NOMO-1 treated with DMSO at 0.1 percent for 48 hours (cell line): ENCODE measurements around the gene MYOF.
A peak's percentile ranks its signal among the peaks of the same experiment; 100 is the strongest.
"Not testable (repeated sequence)": the region's sequence is repeated elsewhere in the genome, so short reads cannot be mapped to it uniquely, and the experiment has no call there.

ENCODE experiments used
- DNase-seq: peaks from one replicate; lab custom pipeline; 2025; ENCODE audit not compliant: unreplicated experiment; lab: John Stamatoyannopoulos, UW

Gene MYOF

DNA sequence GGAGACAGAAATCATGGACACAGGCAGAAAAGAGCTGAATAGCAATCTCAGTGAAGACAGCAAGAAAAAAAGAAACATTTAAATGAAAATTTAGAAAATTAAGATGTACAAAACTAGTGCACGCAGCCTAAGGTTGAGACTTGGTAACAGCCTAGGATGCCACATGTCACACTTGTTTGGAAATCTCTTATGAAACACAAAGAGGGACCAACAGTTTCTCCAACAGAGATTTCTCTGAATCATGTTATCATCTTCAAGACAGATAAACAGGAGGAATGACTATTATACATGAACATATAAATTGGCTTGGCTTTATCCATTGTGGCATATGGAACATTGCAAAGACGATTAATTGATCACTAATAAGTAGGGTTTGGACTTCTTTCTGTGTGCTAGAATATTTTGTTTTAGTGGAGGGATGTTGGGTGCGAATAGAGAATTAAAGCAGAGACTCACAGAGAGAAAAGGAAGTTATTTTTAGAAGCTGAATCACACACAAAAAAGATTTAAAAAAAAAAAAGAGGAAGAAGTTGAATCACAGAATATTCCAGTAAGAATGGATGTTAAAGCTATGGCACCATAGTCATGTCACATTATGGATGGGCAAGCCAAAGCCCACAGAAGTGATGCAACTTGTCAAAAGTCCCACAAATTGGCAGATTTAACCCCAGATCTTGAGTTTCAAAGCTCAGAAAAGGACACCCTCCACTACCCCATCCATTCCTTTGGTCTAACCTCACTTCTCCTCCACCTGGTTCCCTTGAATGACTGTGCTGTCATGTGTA lies 91.6 kb downstream of the MYOF start:
- DNase-seq = peak; percentile 81

DNA sequence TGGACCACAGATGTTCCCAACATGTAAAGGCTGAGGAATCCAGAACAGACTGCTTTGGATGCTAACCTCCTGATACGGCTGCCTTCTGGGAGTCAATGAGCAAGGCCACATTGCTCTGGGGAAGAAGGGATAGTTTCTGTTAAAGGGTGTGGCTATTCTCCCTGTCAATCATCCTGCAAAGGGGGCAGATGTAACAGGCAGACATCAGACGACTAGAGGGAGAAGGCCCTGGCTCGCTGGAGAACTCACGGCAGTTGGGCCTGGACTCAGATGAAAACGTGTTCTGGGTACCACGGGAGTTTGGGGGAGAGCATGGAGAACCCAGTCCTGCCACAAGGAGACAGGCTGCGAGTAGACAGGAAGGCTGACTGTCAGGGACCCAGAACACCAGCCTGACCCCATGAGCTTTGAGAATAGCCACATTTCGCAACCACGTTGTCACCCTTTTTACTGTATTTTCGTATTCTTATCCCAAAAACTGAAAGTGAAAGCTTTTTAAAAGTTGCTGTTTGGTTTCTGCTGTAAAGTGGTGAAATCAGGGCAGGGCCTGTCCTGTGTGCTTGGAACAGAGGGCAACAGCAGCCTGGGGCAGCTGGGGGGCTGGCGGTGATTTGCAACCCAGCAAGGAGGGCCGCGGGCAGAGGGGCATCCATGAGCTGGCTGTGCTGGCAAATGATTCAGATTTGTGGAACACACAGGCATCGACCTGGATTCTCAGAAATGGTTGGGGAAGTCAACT lies 95.3 kb downstream of the MYOF start:
- DNase-seq = peak; percentile 93

DNA sequence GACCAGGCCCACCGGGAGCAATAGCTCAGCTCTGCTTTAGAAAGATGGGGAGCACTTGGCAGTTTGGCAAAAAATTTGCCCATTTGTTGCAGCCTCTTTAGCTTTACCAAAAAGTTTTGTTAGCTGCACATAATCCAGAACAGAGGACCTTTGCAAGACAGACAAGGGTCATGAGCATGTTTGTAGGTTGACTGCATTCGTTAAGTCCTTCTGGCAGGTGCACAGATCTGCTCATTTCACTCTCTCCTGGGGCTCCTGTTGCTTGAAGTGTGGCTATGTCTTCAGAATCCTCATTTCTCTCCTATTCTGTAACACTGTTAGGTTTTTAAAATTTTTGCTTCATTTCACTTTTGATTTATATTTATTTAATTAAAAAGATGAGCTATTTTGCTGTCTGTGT lies 96.8 kb downstream of the MYOF start:
- DNase-seq = no peak

DNA sequence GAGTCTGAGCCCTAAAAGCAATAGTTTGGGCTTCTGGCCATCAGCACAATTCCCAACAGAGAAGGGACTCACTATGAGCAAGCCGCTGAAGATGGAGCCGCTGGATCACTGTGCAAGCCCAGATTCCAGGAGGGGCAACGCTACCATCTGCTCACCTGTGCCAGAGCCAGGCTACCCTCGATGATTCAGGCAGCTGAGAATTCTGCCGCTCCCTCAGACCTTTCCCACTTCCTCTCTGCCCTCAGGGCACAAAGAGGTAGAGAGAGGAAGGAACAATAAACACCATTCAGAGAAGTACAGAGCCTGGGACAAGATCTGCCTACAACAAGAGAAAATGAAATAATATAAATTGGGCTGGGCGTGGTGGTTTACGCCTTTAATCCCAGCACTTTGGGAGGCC lies 98.1 kb downstream of the MYOF start:
- no peak for DNase-seq

DNA sequence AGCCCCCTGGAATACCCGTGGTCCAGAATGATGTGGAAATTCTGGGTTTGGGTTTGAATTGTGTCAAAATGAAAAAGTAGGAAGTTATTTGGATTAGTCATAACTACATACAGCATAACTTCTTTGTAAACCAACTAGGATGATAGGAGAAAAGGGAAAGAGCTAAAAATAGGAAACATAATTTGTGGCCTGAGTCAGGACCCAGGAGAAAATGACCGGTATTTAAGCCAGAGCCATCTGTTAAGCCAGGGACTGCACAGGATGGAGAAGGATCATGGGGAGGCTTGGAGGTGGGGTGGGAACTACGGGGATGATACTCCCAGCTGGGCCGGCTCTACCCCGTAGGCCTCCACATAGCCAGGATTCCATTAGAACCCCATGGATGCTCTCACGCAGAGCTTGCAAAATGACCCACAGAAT lies 98.6 kb downstream of the MYOF start:
- no peak for DNase-seq

DNA sequence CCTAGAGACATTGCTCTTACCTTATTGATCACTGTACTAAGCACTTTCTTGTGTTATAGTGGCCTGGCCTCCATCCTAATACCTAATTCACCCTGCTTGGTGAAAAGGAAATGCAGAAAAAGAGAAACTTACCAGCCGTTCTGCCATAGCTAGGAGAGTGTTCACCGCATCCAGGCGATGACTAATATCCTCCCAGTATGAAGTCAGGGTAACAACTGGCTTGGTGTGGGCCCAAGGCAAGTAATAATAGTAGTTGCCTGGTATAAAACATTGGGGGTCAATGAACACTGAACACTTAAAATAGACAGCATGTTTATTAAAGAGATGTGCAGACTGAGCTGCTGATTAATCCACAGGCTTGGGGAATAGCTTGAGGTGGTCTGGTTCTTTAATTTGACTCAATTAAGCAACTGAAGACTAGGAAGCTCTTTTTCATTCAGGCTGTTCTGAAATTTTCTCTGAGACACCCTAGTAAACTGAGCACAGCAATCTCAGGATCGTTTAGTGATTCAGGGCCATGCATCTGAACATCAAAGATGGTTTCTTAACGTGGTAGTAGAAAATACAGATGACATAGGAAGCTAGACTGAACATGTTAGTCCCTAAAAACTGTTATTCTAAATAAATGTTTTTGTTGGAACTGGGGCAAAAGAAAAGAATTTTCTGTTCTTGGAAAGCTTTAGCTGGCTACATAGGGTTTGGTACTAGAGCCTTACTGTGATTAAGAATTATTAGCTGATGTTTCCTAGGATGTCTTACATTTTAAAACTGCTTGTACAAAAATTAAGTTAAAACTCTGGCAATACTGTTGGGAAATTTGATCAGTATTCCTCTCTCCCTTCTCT lies 102.2 kb downstream of the MYOF start:
- DNase-seq = no peak

DNA sequence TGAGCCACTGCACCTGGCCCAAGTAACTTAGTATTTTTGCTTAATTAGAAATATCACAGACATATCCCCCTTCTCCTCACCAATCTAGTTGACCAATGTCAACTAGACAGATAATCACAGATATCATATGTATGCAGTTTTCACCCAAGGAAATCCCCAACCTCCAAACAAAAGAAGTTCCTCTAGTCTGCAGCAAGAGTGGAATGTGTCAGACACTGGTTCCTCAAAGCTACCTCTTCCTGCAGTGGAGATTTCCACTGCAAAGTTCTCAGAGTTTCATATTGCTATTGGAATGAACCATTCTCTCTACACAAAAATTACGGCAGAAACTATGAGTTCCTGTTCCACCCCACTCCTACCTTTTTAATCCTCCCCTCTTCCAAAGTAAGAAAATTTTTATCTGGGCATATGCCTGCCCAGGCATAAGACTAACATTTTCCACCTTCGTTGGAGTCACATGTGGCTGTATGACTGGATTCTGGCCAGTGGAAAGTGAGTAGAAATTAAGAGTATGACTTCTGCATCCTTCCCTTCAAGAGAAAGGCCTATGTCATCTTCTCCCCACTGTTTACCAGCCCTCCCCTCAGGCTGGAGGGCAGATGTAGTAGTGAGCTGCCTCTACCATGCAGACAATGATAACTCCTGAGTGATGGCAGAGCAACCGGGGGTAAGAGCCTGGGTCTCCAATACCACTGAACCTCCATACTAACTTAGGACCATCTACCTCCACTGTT lies 103.0 kb downstream of the MYOF start:
- no peak for DNase-seq

DNA sequence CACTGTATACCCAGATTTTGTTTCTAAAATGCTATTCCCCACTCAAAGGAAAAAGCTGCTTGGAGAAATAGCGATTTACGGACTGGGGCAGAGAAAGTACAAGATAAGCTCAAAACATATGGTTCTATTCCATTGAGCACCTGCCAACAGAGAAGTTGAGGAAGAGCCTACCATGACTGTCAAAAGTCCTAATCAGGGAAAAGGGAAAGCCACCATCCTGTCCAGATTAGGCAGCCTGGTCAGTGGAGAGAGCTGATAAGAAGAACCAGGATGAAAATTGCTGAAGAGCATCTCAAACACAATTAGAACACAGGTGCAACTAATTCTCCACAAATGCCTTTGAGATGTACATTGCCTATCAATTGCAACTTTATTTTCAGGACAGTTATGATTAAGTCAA lies 104.1 kb downstream of the MYOF start:
- DNase-seq = no peak

DNA sequence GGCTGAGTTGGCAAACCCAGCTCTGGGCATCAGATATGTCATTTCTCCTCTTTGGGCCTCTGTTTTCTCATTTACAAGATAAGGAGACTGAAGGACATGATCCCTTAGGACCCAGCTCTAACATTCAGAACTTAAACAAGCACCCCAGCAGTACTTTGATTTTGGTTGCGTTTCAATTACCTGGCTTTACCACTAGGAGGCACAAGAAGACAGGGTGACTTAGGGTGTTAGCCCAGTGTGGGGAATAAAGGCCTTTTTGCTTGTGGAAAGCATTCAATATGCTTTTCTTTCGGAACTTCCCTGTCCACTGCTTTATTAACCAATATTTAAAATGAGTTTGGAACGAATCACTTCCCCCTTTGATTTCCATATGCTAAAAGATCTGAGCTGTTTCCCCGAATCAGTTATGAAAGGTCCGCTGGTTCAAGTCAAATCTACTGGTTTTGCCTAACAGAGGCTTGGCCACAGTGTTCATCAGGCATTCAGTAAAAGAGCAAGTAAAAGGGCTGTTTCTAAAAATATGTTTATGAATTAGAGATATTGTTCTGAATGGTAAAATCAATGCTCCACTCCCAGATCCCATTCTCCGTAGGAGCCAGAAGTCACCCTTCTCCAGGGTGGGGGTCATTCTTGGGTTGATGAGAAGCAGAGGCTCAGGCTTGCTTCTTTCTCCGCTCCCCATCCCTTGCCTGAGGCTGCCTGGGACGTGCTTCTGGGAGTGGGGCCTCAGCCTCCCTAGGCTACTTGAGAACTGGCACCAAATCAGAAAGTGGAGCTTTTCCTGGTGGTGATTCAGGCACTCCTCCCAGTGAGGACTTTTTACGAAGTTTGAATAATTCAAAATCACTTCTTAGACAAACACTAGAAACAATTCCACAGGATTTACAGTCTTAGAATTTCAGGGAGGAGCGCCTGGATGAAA lies 105.5 kb downstream of the MYOF start:
- peak; percentile 72 for DNase-seq

DNA sequence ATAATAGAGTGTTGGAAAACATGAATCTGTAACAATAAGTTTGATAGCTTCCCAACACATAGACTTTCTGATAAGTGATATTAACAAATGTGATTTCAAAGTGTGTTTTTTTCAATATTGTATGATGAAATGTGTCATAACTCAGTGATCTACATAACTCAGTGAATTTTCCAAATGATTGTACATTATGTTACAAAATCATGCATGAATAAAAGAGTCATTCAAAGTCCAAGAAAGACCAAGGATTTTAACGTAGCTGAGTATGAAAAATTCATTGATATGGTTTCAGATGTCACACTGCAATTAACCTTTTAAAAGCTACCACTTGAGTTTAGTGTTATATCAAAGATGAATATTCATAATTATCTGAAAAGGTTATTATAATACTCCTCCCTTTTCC lies 111.2 kb downstream of the MYOF start:
- DNase-seq = no peak

DNA sequence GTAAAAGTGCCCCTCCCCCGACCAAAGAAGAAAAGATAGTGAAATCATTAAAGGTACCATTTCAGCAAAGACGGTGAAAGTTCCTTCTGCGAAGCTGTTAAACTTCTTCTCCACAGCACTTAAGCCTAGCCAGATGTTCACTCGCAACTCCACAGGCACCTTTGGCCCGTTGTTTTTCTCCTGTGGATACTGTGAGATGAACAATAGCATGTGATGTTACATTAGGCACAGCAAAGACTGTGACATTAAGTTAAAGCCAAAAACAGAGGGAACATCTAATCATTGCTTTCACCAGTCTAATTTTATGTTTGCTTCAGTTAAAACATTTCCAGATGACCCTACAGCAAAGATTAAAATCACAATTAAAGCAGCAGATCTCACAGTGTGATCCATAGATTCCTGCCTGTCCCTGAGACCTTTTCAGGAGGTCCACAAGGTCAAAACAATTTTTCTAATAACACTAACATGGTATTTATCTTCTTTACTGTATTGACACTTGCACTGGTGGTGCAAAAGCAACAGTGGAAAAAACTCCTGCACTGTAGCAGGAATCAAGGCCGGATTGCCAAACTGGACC lies 112.5 kb downstream of the MYOF start:
- DNase-seq = no peak

DNA sequence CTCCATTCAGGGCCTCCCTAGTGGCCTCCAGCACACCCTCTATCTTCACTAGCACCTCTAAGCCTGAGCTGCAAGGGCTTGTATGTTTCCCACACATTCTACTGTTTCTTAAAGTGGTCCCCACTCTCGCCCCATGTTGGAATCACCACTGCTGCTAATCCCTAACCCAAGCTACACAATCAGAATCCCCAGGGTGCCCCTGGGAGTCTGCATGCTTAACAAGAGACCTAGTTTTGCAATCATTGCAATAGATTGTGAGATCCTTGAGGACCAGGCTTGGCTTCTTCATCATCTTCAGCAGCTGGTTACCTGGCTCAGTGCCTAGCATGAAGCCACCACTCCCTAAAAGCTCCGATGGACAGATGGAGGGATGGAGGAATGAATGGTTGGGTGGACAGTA lies 113.9 kb downstream of the MYOF start:
- no peak for DNase-seq

DNA sequence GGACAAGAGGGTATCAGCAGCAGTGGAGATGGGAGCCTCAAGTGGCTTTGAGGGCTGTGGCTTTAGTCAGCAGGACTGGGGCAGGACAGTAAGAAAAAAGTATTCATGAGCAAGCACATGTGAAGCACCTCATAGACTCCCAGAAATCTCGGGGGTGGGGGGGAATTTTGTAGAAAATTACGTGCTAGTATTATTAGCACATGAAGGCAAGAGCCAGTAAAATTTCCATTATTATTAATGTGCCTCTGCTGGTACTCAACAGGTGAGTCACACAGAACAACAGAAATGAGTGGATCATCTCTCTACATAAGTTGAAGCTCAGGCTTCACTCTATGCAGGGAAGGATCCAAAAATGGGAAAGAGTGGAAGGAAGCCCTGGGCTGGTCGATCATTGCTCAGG lies 114.5 kb downstream of the MYOF start:
- no peak for DNase-seq

DNA sequence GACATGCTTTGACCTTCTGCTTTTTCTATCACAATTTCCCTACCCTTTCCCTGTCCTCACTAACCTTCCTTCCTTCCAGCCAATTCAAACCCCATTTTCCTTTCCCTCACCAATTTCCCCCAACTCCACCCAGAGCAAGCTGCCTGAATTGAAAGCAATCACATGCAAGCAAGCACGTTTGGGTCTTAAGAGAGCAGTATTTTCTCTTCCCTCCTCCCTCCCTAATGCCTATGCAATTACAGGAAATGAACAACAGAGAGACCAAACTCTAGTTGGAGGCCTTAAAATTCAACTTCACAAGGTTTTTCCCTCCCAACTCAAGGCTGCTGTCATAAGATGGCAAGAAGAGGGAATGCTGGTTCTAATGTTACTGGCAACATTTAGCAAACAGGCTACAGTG lies 117.2 kb downstream of the MYOF start:
- DNase-seq = no peak

DNA sequence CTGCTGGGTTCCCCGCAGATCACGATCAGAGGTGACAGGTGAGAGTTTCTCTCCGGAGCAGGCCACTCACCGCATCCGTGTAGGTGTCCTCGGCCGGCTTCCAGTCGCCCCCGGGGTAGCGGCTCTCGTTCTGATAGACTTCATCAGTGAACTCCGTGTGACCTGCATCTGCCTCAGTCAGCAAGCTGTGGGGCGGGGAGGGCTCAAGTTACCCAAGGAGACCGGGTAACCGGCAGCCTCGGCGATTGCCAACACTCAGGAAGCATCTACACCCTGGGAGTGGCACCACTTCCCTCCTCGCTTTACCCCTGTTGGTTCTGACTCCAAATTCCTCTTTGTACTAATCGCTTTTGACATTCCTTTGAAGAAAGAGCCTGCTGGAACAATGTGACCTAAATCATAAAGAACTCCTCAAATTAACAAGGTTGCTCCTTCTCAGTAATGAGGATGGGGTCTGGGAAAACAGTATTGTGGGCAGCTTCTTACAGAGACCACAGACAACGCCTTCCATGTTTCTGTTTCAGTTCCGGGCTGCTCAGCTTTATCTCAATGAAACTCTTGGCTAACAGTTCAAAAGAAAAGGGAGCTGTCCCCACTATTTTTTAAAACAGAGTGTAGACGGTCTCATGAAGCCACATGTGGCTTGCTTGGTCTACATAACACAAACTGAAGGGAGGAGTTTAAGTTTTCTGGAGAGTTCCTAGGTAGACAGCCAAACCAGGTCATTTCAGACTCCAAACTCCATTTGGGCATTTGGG lies 118.1 kb downstream of the MYOF start:
- DNase-seq = no peak

DNA sequence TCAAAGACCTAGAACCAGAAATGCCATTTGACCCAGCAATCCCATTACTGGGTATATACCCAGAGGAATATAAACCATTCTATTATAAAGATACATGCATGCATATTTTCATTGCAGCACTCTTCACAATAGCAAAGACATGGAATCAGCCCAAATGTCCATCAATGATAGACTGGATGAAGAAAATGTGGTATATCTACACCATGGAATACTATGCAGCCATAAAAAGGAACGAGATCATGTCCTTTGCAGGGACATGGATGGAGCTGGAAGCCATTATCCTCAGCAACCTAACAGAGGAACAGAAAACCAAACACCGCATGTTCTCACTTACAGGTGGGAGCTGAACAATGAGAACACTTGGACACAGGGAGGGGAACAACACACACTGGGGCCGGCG lies 123.7 kb downstream of the MYOF start:
- not testable (repeated sequence) for DNase-seq

DNA sequence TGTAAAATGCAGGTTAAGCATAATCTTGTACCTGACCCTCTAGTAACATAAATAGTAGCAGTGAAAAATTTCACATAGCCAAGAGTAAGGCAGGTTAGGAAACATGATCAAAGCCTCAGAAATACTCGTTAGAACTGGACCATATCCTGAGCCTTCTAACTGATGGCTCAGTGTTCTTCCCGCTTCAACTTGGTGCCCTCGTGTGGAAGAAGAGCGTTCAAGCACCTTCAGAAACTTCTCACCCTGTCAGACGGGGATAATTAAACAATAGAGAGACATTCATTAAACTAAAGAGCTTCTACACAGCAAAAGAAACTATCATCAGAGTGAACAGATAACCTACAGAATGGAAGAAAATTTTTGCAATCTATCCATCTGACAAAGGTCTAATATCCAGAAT lies 124.5 kb downstream of the MYOF start:
- no peak for DNase-seq

DNA sequence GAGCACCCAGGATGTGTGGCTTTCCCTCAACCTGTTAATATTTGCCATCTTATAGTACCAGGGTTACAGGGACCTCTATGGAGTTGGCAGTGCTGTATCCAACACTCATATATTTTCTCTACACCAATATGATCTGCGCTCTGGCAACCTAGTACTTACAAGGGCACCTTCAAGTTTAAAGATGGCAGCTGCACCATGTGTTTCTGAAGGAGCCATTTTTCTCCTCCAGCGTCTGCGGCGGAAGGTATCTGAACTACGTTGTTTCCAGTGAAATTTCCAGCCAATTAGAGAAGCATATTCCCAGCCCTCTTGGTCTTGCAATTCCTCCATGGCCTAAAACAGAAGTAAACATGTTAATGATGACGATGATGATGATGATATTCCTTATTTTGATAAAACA lies 125.6 kb downstream of the MYOF start:
- DNase-seq = no peak
